ENCODE results near the gene MAP3K20. TPM values are rescaled to one million over a fixed set of nuclear protein-coding genes. Genes with fewer than 3 reads are reported as not detected.
"Not testable (repeated sequence)": the region's sequence is repeated elsewhere in the genome, so short reads cannot be mapped to it uniquely, and the experiment has no call there.

Gene MAP3K20
- total and polyA plus RNA-seq, 2 experiments from 2014 or later, result 151 to 169 TPM

DNA sequence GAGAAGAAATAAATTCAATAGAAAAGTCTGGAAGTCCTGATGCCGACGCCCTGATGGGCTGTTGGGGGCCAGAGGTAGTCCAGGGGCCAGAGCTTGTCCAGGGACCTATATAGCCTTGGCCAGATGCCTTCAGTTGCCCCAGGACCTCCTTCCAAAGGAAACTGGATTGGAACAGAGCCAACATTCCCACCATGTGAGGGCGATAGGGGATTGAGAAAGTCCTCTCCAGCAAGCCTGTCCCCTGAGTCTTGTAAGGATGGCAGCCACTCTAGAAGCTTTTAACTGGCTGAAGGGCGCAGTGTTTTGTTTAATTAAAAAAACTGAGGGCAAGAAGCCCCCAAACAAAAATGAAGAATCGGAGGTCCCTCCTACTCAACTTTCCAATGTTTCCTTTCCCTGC, 224.1 kb downstream of the MAP3K20 start:
- DNase-seq (ENCODE audit: low read depth in 1 of 2, low spot score in 1 of 2), result no peak
- Histone ChIP-seq H3K27ac (no peak overlapping the region), H3K9me3 (ENCODE audit: low read depth) (no peaks in the 10 kb centered on the region), H3K36me3 (no peaks in the 10 kb centered on the region), H3K4me3 (no peak overlapping the region), H3K27me3 (no peaks in the 10 kb centered on the region), H3K4me1 (ENCODE audit: low read depth) (no peaks in the 10 kb centered on the region)
- TF ChIP-seq, protein P1, sequence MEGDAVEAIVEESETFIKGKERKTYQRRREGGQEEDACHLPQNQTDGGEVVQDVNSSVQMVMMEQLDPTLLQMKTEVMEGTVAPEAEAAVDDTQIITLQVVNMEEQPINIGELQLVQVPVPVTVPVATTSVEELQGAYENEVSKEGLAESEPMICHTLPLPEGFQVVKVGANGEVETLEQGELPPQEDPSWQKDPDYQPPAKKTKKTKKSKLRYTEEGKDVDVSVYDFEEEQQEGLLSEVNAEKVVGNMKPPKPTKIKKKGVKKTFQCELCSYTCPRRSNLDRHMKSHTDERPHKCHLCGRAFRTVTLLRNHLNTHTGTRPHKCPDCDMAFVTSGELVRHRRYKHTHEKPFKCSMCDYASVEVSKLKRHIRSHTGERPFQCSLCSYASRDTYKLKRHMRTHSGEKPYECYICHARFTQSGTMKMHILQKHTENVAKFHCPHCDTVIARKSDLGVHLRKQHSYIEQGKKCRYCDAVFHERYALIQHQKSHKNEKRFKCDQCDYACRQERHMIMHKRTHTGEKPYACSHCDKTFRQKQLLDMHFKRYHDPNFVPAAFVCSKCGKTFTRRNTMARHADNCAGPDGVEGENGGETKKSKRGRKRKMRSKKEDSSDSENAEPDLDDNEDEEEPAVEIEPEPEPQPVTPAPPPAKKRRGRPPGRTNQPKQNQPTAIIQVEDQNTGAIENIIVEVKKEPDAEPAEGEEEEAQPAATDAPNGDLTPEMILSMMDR (IDR thresholded peaks at IDR 0.05; ENCODE audit: low read depth, low read length), result no peak

DNA sequence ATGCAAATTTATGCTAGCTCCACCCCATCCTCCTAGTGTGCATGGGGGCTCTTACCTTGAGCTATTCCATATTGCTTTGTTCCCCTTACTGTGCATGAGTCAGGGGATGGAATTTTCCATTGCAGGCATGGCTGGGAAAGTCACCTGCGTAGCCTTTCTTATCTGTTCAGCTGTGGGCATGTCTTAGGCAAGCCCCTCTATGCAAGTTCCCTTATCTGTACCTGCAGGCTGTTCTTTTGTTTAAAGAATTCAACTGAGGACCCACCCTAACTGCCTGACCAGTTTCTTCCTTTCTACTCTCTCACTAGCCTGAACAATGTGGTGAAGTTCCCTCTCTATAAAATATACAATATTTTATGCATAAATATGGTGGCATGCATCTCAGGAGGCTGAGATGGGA, 224.8 kb downstream of the MAP3K20 start:
- DNase-seq (ENCODE audit: low read depth in 1 of 2, low spot score in 1 of 2), result no peak
- Histone ChIP-seq H3K4me1 (ENCODE audit: low read depth) (no peaks in the 10 kb centered on the region), H3K4me3 (no peak overlapping the region), H3K9me3 (ENCODE audit: low read depth) (no peaks in the 10 kb centered on the region), H3K27me3 (no peaks in the 10 kb centered on the region), H3K36me3 (no peaks in the 10 kb centered on the region), H3K27ac (no peak overlapping the region)
- TF ChIP-seq, protein P1 (IDR thresholded peaks at IDR 0.05; ENCODE audit: low read depth, low read length), result no peak

DNA sequence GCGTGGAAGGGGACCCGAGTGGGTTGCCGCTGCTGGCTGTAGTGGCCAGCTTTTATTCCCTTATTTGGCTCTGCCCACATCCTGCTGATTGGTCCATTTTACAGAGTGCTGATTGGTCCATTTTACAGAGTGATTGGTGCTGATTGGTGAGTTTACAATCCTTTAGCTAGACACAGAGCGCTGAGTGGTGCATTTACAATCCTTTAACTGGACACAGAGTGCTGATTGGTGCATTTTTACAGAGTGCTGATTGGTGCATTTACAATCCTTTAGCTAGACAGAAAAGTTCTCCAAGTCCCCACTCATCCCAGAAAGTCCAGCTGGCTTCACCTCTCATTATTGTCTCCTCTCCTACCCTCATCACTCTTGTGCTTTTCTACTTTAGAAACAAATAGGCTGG, 225.9 kb downstream of the MAP3K20 start:
- H3K4me1 ChIP-seq (ENCODE audit: low read depth); H3K36me3 ChIP-seq; H3K27me3 ChIP-seq; H3K4me3 ChIP-seq; H3K27ac ChIP-seq; DNase-seq (ENCODE audit: low read depth in 1 of 2, low spot score in 1 of 2); H3K9me3 ChIP-seq (ENCODE audit: low read depth): not testable (repeated sequence)

DNA sequence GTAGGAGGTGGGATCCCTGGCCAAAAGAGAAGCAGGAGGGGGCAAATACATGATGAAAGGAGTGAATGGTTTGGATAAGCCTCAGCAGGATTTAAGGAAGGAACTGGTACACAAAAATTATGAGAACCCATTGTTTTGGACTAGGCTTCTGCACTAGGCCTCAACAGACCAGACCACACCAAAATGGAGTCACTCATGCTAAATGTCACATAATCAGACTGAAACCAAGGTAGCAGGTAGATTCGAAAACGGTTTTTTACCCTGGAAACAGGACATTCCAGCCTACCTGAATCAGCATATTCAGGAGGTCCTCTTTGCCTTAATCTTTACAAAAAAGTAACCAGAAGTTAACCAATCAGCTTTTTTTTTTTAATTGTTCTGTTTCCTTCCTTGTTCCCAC, 229.7 kb downstream of the MAP3K20 start:
- Histone ChIP-seq H3K27ac (no peak overlapping the region), H3K9me3 (ENCODE audit: low read depth) (no peaks in the 10 kb centered on the region)
- TF ChIP-seq, protein P1 (IDR thresholded peaks at IDR 0.05; ENCODE audit: low read depth, low read length), result no peak

DNA sequence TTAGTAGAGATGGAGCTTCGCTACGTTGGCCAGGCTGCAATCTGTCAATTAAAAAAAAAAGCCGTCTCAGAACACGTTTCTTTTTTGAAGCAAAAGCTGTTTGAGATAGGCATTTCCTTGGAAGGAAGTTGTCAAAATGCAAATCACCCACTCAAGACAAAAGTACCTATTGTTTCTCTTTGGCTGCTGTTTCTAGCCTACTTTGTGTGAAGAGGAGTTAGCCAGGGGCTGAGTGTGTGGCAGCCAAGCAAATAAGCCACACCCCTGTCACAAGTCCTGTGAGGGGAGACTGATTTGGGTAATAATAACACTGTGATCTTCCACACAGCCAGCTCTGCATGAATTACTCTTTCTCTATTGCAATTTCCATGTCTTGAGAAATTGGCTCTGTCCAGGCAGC, 231.6 kb downstream of the MAP3K20 start:
- Histone ChIP-seq H3K27ac (no peak overlapping the region), H3K27me3 (no peaks in the 10 kb centered on the region), H3K4me1 (ENCODE audit: low read depth) (no peaks in the 10 kb centered on the region), H3K9me3 (ENCODE audit: low read depth) (no peaks in the 10 kb centered on the region), H3K4me3 (no peak overlapping the region), H3K36me3 (no peaks in the 10 kb centered on the region)
- TF ChIP-seq, protein P1 (IDR thresholded peaks at IDR 0.05; ENCODE audit: low read depth, low read length), result no peak
- DNase-seq (ENCODE audit: low read depth in 1 of 2, low spot score in 1 of 2), result peak in 1 of 2 donors; percentile 44

More for the DNA sequence above, 229.7 kb downstream of the MAP3K20 start:
- DNase-seq (ENCODE audit: low read depth in 1 of 2, low spot score in 1 of 2), result no peak
- no peaks in the 10 kb centered on the region for H3K4me1 ChIP-seq (ENCODE audit: low read depth)
- no peak overlapping the region for H3K4me3 ChIP-seq
- H3K36me3 ChIP-seq, result no peaks in the 10 kb centered on the region
- no peaks in the 10 kb centered on the region for H3K27me3 ChIP-seq

DNA sequence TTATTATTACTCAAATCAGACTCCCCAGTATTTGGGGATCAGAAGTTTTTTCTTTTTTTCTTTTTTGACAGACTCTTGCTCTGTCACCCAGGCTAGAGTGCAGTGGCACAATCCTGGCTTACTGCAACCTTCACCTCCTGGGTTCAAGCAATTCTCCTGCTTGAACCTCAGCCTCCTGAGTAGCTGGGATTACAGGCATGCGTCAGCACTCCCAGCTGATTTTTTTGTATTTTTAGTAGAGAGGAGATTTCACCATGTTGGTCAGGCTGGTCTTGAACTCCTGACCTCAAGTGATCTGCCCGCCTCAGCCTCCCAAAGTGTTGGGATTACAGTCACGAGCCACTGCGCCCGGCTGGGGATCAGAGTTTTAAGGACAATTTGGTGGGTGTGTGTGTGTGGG, 233.7 kb downstream of the MAP3K20 start:
- H3K36me3 ChIP-seq; H3K9me3 ChIP-seq (ENCODE audit: low read depth); H3K4me3 ChIP-seq; H3K27me3 ChIP-seq; H3K27ac ChIP-seq; DNase-seq (ENCODE audit: low read depth in 1 of 2, low spot score in 1 of 2); H3K4me1 ChIP-seq (ENCODE audit: low read depth): not testable (repeated sequence)
